Upper lobe of left lung (tissue), 6 donors: Measurements from ENCODE around the gene PDLIM1. TPM values are rescaled to one million over a fixed set of nuclear protein-coding genes. Genes with fewer than 3 reads are reported as not detected.

Experiments
- ATAC-seq, 2 donors: fragments of 200-7000 bp; cut with Tn5 transposase; one replicate each; pipeline ENCODE4 v1.9.1; 2022; ENCODE audit warnings: mild to moderate bottlenecking in 2 of 2, moderate library complexity in 2 of 2; ENCODE audit not compliant: low FRiP score in 2 of 2
- DNase-seq, 2 donors: peaks; one replicate each; pipeline ENCODE4 v3.0.0-alpha.2; 2019 to 2020
- H3K27ac ChIP-seq, 4 donors: fragments of 200-600 bp; sonication (generic); one replicate each; pipeline ENCODE4 v1.5.1; 2016 to 2019
- H3K27me3 ChIP-seq, 4 donors: fragments of 200-600 bp; sonication (generic); one replicate each; pipeline ENCODE4 v1.5.1; 2017 to 2019
- H3K36me3 ChIP-seq, 4 donors: fragments of 200-600 bp; sonication (generic); one replicate each; pipeline ENCODE4 v1.5.1; 2016 to 2019
- H3K4me1 ChIP-seq, 4 donors: fragments of 200-600 bp; sonication (generic); one replicate each; pipeline ENCODE4 v1.5.1; 2018 to 2019
- H3K4me3 ChIP-seq, 4 donors: fragments of 200-600 bp; sonication (generic); one replicate each; pipeline ENCODE4 v1.5.1; 2017 to 2019; ENCODE audit warnings: mild to moderate bottlenecking in 2 of 4, moderate library complexity in 1 of 4
- H3K9me3 ChIP-seq, 4 donors: fragments of 200-600 bp; sonication (generic); one replicate each; pipeline ENCODE4 v1.5.1; 2018 to 2019
- CTCF ChIP-seq, 6 experiments: fragments of 450-650 bp in 4 of 6; fragments of 200-600 bp in 2 of 6; sonication (generic) in 2 of 6; IDR thresholded peaks; one replicate each; pipeline ENCODE4 v1.5.1; 2016 to 2019; ENCODE audit warnings: antibody characterized with exemption in 6 of 6
- EP300 ChIP-seq, 4 donors: sonication (generic); formaldehyde crosslinking; IDR thresholded peaks; one replicate each; pipeline ENCODE4 v1.5.1; 2017; ENCODE audit warnings: antibody characterized with exemption in 4 of 4, control low read depth in 2 of 4
- POLR2A ChIP-seq, 4 donors: fragments of 450-650 bp; IDR thresholded peaks; one replicate each; pipeline ENCODE4 v1.5.1; 2016 to 2017; ENCODE audit warnings: antibody characterized with exemption in 4 of 4, mild to moderate bottlenecking in 2 of 4
- POLR2AphosphoS5 ChIP-seq, 2 donors: sonication (generic); formaldehyde crosslinking; IDR thresholded peaks; one replicate each; pipeline ENCODE4 v1.5.1; 2017; ENCODE audit warnings: antibody characterized with exemption in 2 of 2
- WGBS, 2 donors: methylation state at CpG; one replicate each; pipeline ENCODE4 v1.1.5; 2017 to 2018; 5-methylcytosine and 5-hydroxymethylcytosine counted together
- total RNA-seq, 6 donors: library from RNA; depleted of rRNA in 4 of 6; stranded (reverse); fragments of >200 nt in 4 of 6; gene quantifications; one replicate each; pipeline versions ENCODE4 v1.1.0 to v1.2.1, GENCODE V29; 2016 to 2021
- donor health status: DM: no; HTN: no; CAD: no; lungs with moderate emphysema.
- donor health status: DM: no; HTN: yes; CAD: no; lungs with severe emphysema.

PDLIM1 gene
- total RNA-seq, 6 donors from 2014 or later, result 78.6 to 239 (median 178) TPM

- no peak for DNase-seq
- Histone ChIP-seq H3K9me3 (no peaks in the 10 kb centered on the region), H3K27me3 (no peaks in the 10 kb centered on the region), H3K4me3 (no peak overlapping the region), H3K27ac (peak overlapping the region; percentile 22 to 85 (median 72)), H3K4me1 (peaks cover 54 to 87% (median 73%) of the 10 kb centered on the region in 4 donors), H3K36me3 (peaks cover 0 to 82% (median 19%) of the 10 kb centered on the region in 4 donors)
- no peak for ATAC-seq
- no peak for TF ChIP-seq POLR2AphosphoS5 (IDR thresholded peaks at IDR 0.05)
- no peak for TF ChIP-seq POLR2A (IDR thresholded peaks at IDR 0.05)
- no peak for TF ChIP-seq EP300 (IDR thresholded peaks at IDR 0.05)
- TF ChIP-seq CTCF (IDR thresholded peaks at IDR 0.05), result no peak
- 76 to 77% methylated on average over 7 of the region's 7 CpGs for WGBS, 2 donors
Measured at GRCh38 chr10:95263864-95264226, 27.0 kb downstream of the PDLIM1 start.

- Histone ChIP-seq H3K27me3 (no peaks in the 10 kb centered on the region), H3K27ac (peak overlapping the region; percentile 22 to 85 (median 72)), H3K4me3 (no peak overlapping the region), H3K9me3 (no peaks in the 10 kb centered on the region), H3K4me1 (peaks cover 47 to 78% (median 64%) of the 10 kb centered on the region in 4 donors), H3K36me3 (peaks cover 0 to 83% (median 25%) of the 10 kb centered on the region in 4 donors)
- TF ChIP-seq POLR2A (IDR thresholded peaks at IDR 0.05) (no peak), POLR2AphosphoS5 (IDR thresholded peaks at IDR 0.05) (no peak), CTCF (IDR thresholded peaks at IDR 0.05) (no peak), EP300 (IDR thresholded peaks at IDR 0.05) (no peak)
- WGBS, 2 donors, result 62 to 67% methylated on average over 5 of the region's 5 CpGs
- no peak for DNase-seq
- peak in 1 of 2 donors; percentile 38 for ATAC-seq
Measured at GRCh38 chr10:95262763-95263518, 27.9 kb downstream of the PDLIM1 start.

GRCh38 chr10:95261926-95262325 lies 28.9 kb downstream of the PDLIM1 start:
- 86 to 93% methylated on average over 3 of the region's 3 CpGs for WGBS, 2 donors
- Histone ChIP-seq H3K27ac (peak overlapping the region in 2 of 4 donors; percentile 84 to 85), H3K36me3 (peaks cover 0 to 88% (median 29%) of the 10 kb centered on the region in 4 donors)

GRCh38 chr10:95260909-95261552 lies 29.8 kb downstream of the PDLIM1 start:
- no peaks in the 10 kb centered on the region for H3K27me3 ChIP-seq
- TF ChIP-seq POLR2AphosphoS5 (IDR thresholded peaks at IDR 0.05) (no peak), CTCF (IDR thresholded peaks at IDR 0.05) (no peak), POLR2A (IDR thresholded peaks at IDR 0.05) (no peak), EP300 (IDR thresholded peaks at IDR 0.05) (no peak)
- H3K36me3 ChIP-seq, result peaks cover 0 to 96% (median 29%) of the 10 kb centered on the region in 4 donors
- H3K27ac ChIP-seq, result peak overlapping the region; percentile 62 to 85 (median 78)
- peaks cover 31 to 59% (median 46%) of the 10 kb centered on the region in 4 donors for H3K4me1 ChIP-seq
- H3K9me3 ChIP-seq, result no peaks in the 10 kb centered on the region
- DNase-seq, result no peak
- no peak overlapping the region for H3K4me3 ChIP-seq
- ATAC-seq, result no peak
- WGBS, 2 donors, result 70 to 77% methylated on average over 4 of the region's 4 CpGs

More at GRCh38 chr10:95261926-95262325, 28.9 kb downstream of the PDLIM1 start:
- TF ChIP-seq EP300 (IDR thresholded peaks at IDR 0.05) (no peak), CTCF (IDR thresholded peaks at IDR 0.05) (no peak), POLR2AphosphoS5 (IDR thresholded peaks at IDR 0.05) (no peak), POLR2A (IDR thresholded peaks at IDR 0.05) (no peak)
- no peak for DNase-seq
- Histone ChIP-seq H3K9me3 (no peaks in the 10 kb centered on the region), H3K27me3 (no peaks in the 10 kb centered on the region), H3K4me3 (no peak overlapping the region), H3K4me1 (peaks cover 40 to 68% (median 55%) of the 10 kb centered on the region in 4 donors)
- ATAC-seq, result no peak
